NCI-H226 (cell line): Measurements from ENCODE around the gene PIP4K2A.

Experiments
- DNase-seq: peaks from one replicate; pipeline ENCODE4 v3.0.0-alpha.2; 2015

PIP4K2A gene

DNA sequence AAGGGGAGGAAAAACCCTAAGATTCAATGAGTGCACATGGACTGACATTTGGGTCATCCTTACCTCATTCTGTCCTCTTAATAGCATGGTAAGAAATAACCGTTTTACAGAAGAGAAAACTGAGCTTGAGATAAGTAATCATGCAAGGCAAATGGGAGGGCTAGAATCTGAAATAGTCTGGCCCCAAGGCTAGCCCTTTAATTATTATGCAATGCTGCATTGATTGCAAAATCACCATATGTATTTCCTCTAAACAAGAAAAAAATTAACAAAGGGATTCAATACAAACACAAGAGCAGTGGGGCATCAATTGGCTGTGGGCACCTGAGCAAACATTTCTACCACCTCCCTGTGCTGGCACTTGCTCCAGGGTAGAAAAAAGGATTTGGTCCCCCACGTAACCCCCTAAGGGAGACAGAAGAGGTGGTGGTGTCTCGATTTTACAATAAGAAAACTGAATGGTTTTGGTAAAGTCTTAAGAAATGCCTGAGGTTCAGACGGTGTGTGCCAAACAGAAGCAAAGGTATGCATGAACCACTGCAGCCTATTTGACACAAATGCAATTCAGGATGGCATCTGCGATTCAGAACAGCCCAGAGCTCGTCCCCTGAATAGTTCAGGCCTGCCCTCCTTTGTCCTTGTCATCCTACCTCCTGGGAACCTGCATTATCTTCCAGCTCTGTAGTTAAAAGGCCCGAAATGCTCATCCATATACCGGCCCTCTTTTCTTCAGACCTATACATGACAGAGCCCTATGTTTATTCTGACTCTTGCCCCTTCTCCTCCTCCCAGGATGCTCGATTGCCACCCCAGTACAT is 23.6 kb downstream of the PIP4K2A start:
- DNase-seq, result peak; percentile 26

DNA sequence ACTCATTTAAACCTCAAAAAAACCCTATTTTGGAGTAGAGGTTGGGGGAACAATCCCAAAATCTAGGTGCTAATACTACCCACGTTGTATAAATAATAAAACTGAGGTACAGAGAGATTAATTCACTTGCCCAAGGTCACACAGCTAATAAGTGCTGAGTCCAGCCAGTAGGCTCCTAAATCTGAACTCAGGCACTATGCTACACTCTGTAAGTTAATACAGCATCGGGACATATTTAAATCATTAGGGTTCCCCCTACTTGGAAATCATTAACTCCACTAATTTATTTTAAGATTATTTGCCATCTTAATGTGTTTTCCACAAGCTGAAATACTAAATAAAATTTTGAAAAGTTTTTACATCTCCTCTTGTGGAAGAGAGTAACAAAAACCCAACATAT is 24.2 kb downstream of the PIP4K2A start:
- DNase-seq, result no peak

DNA sequence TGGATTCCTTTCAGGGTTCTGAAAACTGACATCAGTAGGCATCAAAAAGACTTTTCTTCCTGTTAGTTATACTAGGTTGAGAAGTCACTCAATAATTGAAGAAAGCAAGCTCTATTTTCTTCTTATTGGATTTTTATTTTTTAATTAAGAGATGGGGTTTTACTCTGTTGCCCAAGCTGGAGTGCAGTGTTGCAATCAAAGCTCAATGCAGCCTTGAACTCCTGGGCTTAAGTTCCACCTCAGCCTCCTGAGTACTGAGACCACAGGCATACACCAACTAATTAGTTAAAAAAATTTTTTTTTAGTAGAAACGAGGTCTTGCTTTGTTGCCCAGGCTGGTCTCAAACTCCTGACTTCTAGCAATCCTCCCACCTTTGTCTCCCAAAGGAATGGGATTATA is 28.0 kb downstream of the PIP4K2A start:
- no peak for DNase-seq

DNA sequence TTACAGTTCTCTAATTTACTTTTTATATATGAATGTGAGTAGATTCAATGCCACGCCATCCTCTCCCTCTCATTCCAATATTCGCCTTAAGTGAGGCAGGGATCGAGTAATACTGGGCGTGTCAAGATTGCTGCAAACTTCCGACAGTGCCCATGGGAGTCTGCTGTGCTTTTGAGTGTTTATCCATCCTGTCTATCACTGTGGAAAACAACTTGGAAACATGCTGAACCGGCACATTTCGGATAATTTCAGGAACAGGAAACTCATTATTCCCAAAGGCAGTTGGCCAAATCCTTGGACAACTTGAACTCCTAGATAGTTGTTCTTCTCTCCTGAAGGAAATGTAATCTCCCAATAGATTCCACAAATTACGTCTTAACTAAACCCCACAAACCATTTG is 28.5 kb downstream of the PIP4K2A start:
- no peak for DNase-seq

DNA sequence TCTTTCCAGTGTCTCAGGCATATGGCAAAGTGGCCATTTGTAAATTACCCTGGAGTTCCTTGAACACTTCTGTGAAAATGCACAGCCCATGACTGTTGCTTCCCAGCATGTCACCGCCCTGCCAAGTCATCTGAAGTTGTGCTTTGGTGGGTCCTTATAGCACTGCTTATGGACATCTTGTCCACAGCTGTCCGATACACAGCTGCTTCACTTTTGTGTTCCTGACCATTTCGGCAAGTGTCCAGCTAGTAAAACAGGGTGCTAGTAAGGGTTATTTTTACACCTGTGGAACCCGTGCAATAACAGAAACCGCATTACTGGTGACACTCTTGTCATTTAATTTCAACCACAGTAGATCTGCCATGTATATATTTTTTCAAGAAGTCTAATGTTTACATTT is 29.7 kb downstream of the PIP4K2A start:
- no peak for DNase-seq

DNA sequence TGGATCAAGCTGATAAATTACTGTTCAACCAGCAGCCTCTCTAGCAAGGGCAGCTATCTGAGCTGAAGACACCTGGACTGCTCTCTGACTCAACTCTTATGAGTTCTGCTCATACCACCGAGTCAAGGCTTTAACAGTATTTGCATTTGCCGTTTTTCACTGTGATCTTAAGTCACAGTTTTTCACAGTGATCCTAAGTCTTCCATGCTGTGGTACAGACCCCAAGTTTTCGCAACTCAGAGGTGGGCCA is 31.3 kb downstream of the PIP4K2A start:
- no peak for DNase-seq

DNA sequence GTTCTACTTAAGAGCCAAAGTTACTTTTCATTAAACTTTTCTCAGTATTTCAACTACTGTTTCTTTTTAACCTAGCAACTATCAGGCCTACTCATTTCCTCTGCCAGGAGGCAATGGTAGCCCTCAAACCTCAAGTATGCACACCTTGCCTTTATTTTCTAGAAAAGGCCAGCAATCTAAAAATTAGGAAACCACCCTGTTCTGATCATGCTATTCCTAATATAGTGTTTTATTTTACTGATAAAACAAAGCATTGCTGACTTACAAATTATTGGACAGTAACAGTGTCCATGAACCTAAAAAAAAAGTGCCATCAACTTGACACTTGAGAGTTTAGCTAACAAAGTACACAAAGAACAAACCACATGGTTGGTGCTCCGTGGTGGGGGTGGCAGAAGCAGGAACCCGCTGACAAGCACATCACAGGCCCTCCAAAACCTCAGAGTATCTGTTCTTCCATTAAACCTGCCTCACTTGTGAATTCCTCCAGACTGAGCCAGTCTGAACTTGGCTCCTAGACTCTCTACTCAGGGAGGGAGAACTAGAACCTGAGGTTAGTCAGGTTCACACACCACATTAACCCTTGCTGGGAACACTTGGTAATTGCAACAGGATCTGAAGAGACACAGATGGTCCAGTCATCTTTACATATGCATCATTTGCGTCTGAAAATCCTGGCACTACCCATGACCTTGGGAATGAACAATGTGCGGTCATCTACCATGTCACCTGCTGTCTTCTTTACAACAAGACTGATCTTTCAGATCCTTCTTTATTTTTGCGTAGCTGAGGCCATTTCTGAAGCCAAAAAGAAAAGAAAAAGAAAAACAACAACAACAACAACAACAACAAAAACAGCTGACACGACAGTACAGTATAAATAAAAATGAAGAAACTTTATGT is 31.9 kb downstream of the PIP4K2A start:
- DNase-seq, result peak; percentile 95

DNA sequence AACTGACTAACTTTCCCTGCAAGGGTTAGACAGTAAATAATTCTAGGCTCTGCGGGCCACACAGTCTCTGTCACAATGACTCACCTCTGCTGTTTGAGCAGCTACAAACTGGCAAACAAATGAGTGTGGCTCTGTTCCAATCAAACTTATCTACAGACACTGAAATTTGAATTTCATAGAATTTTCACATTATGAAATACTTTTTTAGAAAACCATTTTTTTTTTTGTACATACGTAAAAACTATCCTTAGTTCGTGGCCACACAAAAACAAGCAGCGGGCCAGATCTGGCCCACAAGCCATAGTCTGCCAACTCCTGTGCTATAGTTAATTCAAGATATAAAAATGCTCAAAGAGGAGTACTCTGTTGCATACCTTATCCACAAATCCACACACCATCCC is 32.6 kb downstream of the PIP4K2A start:
- DNase-seq, result peak; percentile 77

DNA sequence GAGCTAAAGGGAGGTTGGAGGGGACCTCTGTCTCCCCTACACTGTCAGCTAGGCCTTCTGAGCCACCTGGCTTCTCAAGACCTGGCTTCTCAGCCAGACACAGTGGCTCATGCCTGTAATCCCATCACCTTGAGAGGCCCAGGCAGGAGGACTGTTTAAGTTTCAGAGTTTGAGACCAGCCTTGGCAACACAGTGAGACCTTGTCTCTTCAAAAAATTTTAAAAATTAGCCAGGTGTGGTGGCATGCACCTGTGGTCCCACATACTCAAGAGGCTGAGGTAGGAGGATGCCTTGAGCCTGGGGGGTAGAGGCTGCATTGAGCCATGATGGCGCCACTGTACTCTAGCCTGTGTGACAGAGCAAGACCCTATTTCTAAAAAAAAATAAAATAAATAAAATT is 33.1 kb downstream of the PIP4K2A start:
- no peak for DNase-seq

DNA sequence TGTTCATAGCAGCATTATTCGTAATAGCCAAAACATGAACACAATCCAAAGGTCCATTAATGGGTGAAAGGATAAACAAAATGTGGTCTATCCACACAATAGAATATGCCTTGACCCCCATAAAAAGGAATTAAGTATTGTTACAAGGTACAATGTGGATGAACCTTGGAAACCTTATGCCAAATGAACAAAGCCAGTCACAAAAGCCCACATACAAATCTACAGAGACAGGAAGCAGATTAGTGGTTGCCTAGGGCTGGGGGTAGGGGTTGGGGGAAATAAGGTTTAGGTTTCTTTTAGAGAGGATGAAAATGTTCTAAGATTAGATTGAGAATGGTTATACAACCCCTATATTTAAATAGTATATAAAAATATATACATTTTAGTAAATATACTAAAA is 34.8 kb downstream of the PIP4K2A start:
- no peak for DNase-seq

DNA sequence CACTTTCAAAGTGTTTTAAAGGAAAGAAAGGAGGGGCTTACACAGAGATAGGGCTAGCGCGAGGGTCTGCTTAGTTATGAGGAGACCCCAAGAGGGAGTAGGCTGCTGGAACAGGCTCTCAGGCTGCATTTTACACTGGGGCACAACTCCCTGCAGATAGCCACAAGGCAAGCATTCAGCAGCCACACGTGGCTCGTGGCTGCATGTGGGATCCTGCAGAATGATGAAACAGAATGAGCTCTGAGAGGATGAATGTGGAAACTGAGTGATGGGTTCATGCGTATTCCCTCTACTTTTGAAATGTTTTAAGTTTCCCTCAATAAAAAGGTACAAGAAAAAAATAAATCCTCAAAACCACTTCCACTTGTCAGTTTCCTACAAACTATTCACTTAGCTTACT is 37.0 kb downstream of the PIP4K2A start:
- DNase-seq, result no peak

DNA sequence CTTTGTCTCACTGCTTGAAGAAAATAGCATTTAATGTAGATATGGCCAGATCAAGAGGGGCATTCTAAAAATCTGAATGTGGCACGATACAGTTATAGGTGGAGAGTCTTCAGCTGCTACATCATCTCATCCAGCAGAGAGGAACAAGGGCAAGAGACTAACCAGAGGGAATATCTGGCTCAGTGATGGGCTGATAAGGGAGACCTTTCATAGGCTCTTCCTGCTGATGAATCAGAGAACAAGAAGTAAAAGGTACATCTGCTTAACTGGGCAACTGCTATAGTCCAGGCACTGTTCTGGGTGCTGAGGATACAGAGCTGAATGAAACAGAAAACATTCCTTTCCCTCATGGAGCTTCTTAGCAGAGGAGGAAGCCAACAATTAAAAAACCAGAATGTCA is 37.9 kb downstream of the PIP4K2A start:
- DNase-seq, result no peak

DNA sequence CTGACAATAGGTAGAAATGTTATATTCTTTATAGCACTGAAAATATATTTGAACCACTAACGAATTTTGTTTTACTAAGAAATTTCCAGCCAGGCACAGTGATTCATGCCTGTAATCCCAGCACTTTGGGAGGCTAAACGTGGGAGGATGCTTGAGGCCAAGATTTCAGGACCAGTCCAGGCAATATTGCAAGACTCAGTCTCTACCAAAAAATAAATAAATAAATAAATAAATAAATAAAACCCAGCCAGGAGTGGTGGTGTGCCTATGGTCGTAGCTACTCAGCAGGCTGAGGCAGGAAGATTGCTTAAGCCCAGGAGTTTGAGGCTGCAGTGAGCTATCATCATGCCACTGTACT is 39.8 kb downstream of the PIP4K2A start:
- no peak for DNase-seq

DNA sequence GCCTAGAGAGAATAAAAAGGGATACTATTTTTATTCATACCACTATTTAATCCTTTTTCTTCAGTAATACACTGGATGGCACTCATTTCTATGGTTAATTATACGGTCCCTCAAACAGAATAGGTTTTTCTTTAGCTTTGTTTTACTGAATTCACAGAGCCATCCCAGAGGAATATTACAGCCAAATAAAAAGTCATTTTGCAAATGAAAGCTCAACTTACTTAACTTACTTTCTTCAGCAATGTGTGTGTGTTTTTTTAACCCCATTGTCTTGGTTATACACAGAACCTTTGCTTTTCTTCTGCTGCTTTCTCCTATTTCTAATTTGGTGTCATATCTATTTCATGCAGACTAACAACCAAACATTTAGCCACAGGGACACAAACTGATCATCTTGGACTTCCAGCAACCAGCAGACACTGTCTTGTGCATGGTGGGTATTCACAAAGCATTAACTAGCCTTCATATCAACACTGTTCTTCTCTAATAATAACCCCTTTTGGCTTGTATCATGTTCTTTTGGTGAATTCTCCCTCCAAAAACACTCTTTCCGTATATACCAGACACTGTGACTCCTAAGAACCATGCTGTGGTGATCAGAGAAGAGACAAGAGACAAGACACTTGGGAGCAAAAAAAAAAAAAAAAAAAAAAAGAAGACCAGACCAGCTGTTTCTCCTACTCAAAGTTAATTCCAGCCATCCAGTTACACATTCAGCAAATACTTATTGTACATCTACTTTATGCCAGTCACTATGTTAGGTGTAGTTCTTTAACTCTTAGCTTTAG is 40.4 kb downstream of the PIP4K2A start:
- DNase-seq, result no peak

DNA sequence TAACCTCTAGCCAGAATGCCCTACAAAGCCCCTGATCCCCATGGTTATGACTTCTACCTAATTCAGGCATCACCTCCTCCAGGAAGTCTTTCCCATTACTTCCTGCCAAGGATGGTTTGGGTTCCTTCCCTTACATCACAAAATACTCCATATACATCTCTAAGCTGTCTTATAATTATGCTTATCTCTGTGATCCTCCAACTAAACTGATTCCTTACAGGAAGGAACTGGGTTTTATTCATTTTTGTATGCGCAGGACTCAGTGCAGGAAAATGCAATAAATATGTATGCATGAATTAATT is 41.3 kb downstream of the PIP4K2A start:
- no peak for DNase-seq

DNA sequence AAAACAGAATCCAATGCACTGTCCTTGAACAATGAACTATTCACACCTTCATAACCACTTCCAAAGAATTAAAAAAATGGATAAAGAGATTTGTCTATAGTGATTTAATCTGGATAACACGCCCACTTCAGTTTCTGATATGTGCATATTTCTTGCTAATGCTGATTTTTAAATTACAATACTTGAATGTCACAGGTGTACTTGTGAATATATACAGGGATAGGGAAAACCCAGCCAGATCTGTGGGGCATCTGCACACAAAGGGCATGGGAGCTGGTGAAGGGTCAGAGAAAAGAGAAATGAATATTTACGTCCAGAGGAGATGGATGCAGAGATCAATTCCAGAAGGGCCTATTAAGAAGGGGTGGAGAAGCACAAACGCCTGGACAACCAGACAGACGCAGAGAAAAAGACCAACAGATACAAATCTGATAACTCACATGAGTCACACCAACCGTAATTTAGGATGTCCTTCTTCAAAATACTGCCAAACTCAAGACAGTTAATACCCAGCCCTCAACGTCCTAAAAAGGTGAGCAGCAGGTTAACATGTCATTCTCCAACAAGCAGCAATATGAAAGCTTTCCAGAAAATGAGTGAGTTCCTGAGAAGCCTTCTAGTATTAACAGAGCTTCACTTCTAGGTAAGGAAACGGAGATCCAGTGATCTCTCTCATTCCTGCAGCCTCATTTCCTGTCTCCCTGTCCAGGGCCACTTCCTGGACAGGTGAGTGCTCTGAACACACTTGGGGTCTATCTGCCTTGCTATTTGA is 41.9 kb downstream of the PIP4K2A start:
- no peak for DNase-seq

DNA sequence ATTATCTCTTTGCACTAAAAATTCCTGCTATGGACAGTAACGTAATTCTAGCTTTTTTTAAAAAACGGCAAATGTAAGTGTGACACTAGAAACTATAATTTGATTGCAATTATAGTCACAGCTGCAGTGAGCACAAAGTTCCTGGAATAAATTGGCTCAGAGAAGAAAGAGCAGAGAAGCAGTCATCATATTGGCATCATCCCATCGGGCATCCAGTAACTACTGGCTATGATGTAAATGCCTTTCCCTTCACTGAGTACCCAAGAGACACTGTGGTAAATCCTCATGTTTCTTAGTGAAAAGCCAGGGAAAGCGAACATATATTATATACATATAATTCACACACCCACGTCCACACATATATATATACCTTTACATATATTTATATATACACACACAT is 43.6 kb downstream of the PIP4K2A start:
- no peak for DNase-seq

DNA sequence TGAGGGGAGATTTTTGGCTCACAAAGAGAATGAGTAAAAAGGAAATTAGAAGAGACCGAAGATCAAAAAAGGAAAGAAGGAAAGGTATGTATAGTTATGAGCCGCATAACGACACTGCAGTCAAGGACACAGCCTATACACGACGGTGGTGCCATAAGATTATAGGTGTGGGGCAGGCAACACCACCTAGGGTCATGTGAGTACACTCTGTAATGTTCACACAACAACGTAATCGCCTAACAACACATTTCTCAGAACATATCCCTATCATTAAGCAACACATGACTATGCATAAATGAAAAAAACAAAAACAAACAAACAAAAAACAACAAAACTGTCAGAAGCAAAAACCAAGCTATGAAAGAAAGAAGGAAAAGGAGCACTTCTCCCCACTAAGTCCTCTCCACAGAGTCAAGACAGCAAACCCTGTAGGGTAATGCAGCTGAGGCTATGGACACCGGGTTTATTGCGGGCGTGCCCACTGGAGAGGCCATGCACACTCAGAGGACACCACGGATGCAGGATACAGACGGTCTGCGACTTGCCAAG is 45.1 kb downstream of the PIP4K2A start:
- DNase-seq, result no peak

DNA sequence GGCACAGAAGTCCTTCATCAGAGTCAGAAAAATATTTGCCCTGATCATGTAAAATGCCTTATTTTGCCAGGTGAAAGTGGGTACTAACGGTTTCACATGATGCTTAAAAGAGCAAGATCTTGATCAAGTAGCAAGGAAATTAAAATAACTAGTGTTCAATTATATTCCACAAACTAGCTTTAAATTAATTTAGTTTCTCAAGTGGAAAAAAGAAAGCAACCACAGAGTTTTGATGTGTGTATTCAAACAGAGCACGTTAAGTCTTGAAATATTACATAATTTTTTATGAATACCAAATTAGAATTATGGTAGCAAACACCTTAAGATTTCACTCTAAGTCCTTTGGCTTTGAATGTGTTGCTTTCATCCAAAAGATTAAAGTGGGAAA is 47.3 kb downstream of the PIP4K2A start:
- DNase-seq, result no peak

DNA sequence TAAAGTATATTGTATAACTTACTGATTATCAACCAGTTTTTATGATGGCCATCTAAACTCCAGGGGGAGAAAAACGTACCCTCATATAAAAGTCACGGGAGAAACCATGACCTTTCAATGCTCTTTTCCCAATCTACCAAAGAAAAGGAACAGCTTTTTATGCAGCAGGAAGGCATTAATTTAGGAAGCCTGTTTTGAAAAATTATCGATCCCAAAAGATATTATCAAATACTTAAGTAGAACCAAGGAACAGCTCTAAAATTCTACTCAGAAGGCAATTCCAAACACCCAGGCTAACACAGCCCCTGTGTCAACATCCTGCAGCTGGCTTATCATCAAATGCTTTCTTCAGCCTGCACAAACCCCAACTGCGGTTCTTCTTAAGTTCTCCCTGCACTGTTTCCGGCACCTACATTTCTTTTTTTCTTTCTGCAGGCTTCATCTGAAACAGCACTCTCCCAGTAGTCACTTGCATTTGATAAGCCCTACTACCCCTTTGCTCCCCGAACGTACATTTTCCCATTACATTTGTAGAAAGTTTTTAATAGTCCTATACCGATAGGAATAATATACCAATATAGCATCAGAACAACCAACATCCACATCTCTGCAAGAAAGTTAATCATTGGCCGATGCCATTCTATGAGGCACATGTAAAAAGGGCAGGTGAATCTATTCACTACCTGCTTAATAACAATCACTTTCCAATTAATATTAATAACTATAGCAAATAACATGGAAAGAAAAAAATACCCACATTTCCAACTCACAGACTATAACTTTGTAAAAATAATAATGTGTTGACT is 47.9 kb downstream of the PIP4K2A start:
- DNase-seq, result no peak

DNA sequence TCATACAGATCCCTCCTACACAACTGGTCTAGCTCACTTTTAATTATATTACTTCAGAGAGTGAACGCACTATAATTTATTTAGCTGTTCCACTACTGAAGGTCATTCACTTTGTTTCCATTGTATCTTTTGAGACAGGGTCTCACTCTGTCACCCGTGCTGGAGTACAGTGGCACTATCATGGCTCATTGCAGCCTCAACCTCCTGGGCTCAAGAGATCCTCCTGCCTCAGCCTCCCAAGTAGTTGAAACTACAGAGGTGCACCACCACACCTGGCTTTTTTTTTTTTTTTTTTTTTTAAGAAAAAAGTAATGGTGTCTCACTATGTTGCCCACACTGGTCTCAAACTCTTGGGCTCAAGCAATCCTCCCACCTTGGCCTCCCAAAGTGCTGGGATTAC is 49.0 kb downstream of the PIP4K2A start:
- no peak for DNase-seq

DNA sequence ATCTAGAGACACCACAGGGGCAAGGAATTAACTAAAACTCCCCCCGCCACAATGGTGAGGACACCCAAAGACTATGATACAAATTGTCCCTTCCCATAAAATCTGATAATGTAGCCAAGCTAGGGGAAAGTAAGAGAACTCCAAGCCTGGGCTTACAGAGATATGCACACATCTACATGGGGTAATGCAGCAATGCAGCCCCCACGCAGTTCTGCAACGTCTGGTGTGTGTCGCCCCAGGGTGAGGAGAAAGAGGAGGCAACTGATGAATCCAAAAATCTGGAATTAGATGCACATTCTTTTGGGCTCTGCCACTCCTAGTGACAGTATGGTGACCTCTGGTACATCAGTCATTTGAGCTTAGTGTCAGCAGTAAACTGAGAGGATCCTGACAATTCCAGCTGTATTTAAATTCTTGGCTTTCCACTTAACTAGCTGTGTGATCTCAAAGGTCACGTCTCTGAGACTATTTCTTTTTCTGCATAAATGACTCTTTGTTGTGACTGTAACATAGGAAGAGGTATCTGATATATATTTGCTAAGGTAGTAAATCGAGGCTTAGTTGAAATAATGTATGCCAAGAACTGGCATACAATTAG is 51.5 kb downstream of the PIP4K2A start:
- no peak for DNase-seq
